Neural progenitor cell (in vitro differentiated cells): Measurements from ENCODE around the gene STK32B.

ENCODE experiments used
- EZH2 ChIP-seq: fragments of 200-600 bp; sonication (generic); IDR thresholded peaks from 2 replicates; pipeline ENCODE4 v1.6.1; 2017; ENCODE audit warnings: antibody characterized with exemption, mild to moderate bottlenecking, moderate library complexity
- EZH2phosphoT487 ChIP-seq: fragments of 200-600 bp; sonication (generic); IDR thresholded peaks from 2 replicates; pipeline ENCODE4 v1.6.1; 2017; ENCODE audit warnings: antibody characterized with exemption
- TF ChIP-seq, protein P1 (sequence below): fragments of 200-600 bp; sonication (generic); IDR thresholded peaks from 2 replicates; pipeline ENCODE4 v1.5.1; 2017; ENCODE audit warnings: antibody characterized with exemption, mild to moderate bottlenecking

DNA sequence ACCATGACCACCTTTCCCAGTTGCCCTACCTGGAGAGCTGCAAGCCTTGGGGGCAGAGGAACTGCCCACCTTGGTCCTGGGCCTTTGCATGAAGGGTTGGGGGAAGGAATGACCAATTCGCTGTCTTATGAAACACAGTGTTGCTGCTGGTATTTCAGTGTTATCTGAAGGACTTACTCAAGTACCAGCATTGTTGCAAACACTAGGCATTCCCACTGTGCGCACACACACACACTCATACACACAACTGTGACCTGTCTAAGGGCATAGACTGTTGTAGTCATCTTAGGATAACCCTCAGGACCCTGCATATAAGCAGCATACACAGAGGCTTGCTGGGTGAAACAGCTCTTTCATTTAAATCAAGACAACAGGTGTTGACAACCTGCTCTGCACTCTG is 446.2 kb downstream of the STK32B start:
- TF ChIP-seq, protein P1, sequence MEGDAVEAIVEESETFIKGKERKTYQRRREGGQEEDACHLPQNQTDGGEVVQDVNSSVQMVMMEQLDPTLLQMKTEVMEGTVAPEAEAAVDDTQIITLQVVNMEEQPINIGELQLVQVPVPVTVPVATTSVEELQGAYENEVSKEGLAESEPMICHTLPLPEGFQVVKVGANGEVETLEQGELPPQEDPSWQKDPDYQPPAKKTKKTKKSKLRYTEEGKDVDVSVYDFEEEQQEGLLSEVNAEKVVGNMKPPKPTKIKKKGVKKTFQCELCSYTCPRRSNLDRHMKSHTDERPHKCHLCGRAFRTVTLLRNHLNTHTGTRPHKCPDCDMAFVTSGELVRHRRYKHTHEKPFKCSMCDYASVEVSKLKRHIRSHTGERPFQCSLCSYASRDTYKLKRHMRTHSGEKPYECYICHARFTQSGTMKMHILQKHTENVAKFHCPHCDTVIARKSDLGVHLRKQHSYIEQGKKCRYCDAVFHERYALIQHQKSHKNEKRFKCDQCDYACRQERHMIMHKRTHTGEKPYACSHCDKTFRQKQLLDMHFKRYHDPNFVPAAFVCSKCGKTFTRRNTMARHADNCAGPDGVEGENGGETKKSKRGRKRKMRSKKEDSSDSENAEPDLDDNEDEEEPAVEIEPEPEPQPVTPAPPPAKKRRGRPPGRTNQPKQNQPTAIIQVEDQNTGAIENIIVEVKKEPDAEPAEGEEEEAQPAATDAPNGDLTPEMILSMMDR, result no peak
- no peak for TF ChIP-seq EZH2phosphoT487
- no peak for TF ChIP-seq EZH2
